Hepatocyte (in vitro differentiated cells): Measurements from ENCODE around the gene YOD1. TPM values are rescaled to one million over a fixed set of nuclear protein-coding genes. Genes with fewer than 3 reads are reported as not detected.

Experiments used
- DNase-seq: peaks from one replicate; pipeline ENCODE4 v3.0.0-alpha.2; 2016; ENCODE audit warnings: low spot score
- H2AFZ ChIP-seq: fragments of 200-600 bp; sonication (generic); 2 replicates; pipeline ENCODE4 v1.6.0; 2016; ENCODE audit warnings: antibody characterized with exemption, mild to moderate bottlenecking
- H3K27ac ChIP-seq: fragments of 200-600 bp; sonication (generic); 2 replicates; pipeline ENCODE4 v1.5.1; 2016; ENCODE audit warnings: mild to moderate bottlenecking
- H3K27me3 ChIP-seq: fragments of 200-600 bp; sonication (generic); 2 replicates; pipeline ENCODE4 v1.6.1; 2016
- H3K36me3 ChIP-seq: fragments of 200-600 bp; sonication (generic); replicated peaks from 2 replicates; pipeline ENCODE4 v1.5.1; 2016; ENCODE audit warnings: low read depth; ENCODE audit not compliant: insufficient read depth
- H3K4me1 ChIP-seq: fragments of 200-600 bp; sonication (generic); 2 replicates; pipeline ENCODE4 v1.5.1; 2016; ENCODE audit warnings: mild to moderate bottlenecking, moderate library complexity; ENCODE audit not compliant: insufficient read depth
- H3K4me2 ChIP-seq: fragments of 200-600 bp; sonication (generic); 2 replicates; pipeline ENCODE4 v1.6.0; 2016
- H3K4me3 ChIP-seq: fragments of 200-600 bp; sonication (generic); 2 replicates; pipeline ENCODE4 v1.5.1; 2016; ENCODE audit warnings: mild to moderate bottlenecking
- H3K79me2 ChIP-seq: fragments of 200-600 bp; sonication (generic); 2 replicates; pipeline ENCODE4 v1.6.0; 2017; ENCODE audit warnings: mild to moderate bottlenecking
- H3K9me2 ChIP-seq: fragments of 200-600 bp; sonication (generic); replicated peaks from 2 replicates; pipeline ENCODE4 v1.6.0; 2017; ENCODE audit warnings: mild to moderate bottlenecking; ENCODE audit not compliant: insufficient read depth
- H3K9me3 ChIP-seq: fragments of 200-600 bp; sonication (generic); 2 replicates; pipeline ENCODE4 v1.5.1; 2016; ENCODE audit warnings: low read depth, mild to moderate bottlenecking
- H4K20me1 ChIP-seq: fragments of 200-600 bp; sonication (generic); 2 replicates; pipeline ENCODE4 v1.6.0; 2016; ENCODE audit warnings: mild to moderate bottlenecking; ENCODE audit not compliant: insufficient read depth, poor library complexity, severe bottlenecking
- CTCF ChIP-seq: fragments of 200-600 bp; sonication (generic); IDR thresholded peaks from 2 replicates; pipeline ENCODE4 v1.5.1; 2016; ENCODE audit warnings: antibody characterized with exemption, mild to moderate bottlenecking; ENCODE audit not compliant: poor library complexity
- EZH2 ChIP-seq: fragments of 200-600 bp; sonication (generic); IDR thresholded peaks from 2 replicates; pipeline ENCODE4 v1.6.1; 2016; ENCODE audit warnings: antibody characterized with exemption, mild to moderate bottlenecking, borderline replicate concordance
- EZH2phosphoT487 ChIP-seq: fragments of 200-600 bp; sonication (generic); IDR thresholded peaks from one replicate; pipeline ENCODE4 v1.6.1; 2018; ENCODE audit warnings: antibody characterized with exemption, mild to moderate bottlenecking, low read depth, moderate library complexity; ENCODE audit not compliant: unreplicated experiment, severe bottlenecking
- WGBS: methylation state at CpG from one replicate; pipeline ENCODE4 v1.1.6; 2016; ENCODE audit warnings: low lambda C conversion rate; ENCODE audit errors: missing lambda C conversion rate; 5-methylcytosine and 5-hydroxymethylcytosine counted together
- polyA plus RNA-seq: library from polyadenylated mRNA; unstranded; fragments of >200 nt; fragmentation: Nextera tagmentation; extraction: Ambion mirVana; gene quantifications from 2 replicates; pipeline ENCODE4 v1.2.1, GENCODE V29; 2016
- total RNA-seq: library from RNA; depleted of rRNA; stranded (reverse); fragments of >200 nt; gene quantifications from 2 replicates; pipeline ENCODE4 v1.2.3, GENCODE V29; 2014

The YOD1 gene
- total and polyA plus RNA-seq, 2 experiments from 2014 or later = 4.5 to 25.7 TPM

- H3K79me2 ChIP-seq = no peaks in the 10 kb centered on the region
- no peaks in the 10 kb centered on the region for H3K27me3 ChIP-seq
- H3K4me1 ChIP-seq = no peaks in the 10 kb centered on the region
- no peak overlapping the region for H3K4me3 ChIP-seq
- no peaks in the 10 kb centered on the region for H3K9me3 ChIP-seq
- H3K9me2 ChIP-seq = no peaks in the 10 kb centered on the region
- no peaks in the 10 kb centered on the region for H3K36me3 ChIP-seq
- no peak overlapping the region for H3K27ac ChIP-seq
- H4K20me1 ChIP-seq = no peaks in the 10 kb centered on the region
- TF ChIP-seq EZH2phosphoT487 (no peak), EZH2 (no peak), CTCF (no peak)
- WGBS = 92% methylated on average over 6 of the region's 6 CpGs
- no peak for DNase-seq
- no peak overlapping the region for H2AFZ ChIP-seq
- H3K4me2 ChIP-seq = no peak overlapping the region
Observed at GRCh38 chr1:207071426-207071825, 20.4 kb upstream of the YOD1 start.

- 99% methylated on average over 4 of the region's 4 CpGs for WGBS
- Histone ChIP-seq H3K4me3 (no peak overlapping the region), H3K79me2 (no peaks in the 10 kb centered on the region), H4K20me1 (no peaks in the 10 kb centered on the region), H3K27me3 (no peaks in the 10 kb centered on the region), H2AFZ (no peak overlapping the region), H3K36me3 (no peaks in the 10 kb centered on the region), H3K27ac (no peak overlapping the region), H3K4me2 (no peak overlapping the region), H3K9me2 (no peaks in the 10 kb centered on the region), H3K9me3 (no peaks in the 10 kb centered on the region), H3K4me1 (no peaks in the 10 kb centered on the region)
- DNase-seq = no peak
- TF ChIP-seq EZH2 (no peak), EZH2phosphoT487 (no peak), CTCF (no peak)
Observed at GRCh38 chr1:207070811-207071210, 19.8 kb upstream of the YOD1 start.

GRCh38 chr1:207069858-207070506 lies 19.0 kb upstream of the YOD1 start:
- TF ChIP-seq EZH2phosphoT487 (no peak), EZH2 (no peak), CTCF (no peak)
- Histone ChIP-seq H3K36me3 (no peaks in the 10 kb centered on the region), H3K27ac (no peak overlapping the region), H3K9me2 (no peaks in the 10 kb centered on the region), H3K27me3 (no peaks in the 10 kb centered on the region), H3K4me2 (no peak overlapping the region), H3K79me2 (no peaks in the 10 kb centered on the region), H3K9me3 (no peaks in the 10 kb centered on the region), H2AFZ (no peak overlapping the region), H4K20me1 (no peaks in the 10 kb centered on the region), H3K4me3 (no peak overlapping the region), H3K4me1 (no peaks in the 10 kb centered on the region)
- WGBS = 95% methylated on average over 5 of the region's 5 CpGs
- DNase-seq = no peak

- no peak for DNase-seq
- no peak for TF ChIP-seq EZH2phosphoT487
- no peak for TF ChIP-seq CTCF
- TF ChIP-seq EZH2 = no peak
- Histone ChIP-seq H3K27me3 (no peaks in the 10 kb centered on the region), H3K79me2 (no peaks in the 10 kb centered on the region), H2AFZ (no peak overlapping the region), H3K9me3 (no peaks in the 10 kb centered on the region), H3K4me1 (no peaks in the 10 kb centered on the region), H4K20me1 (no peaks in the 10 kb centered on the region), H3K4me2 (no peak overlapping the region), H3K4me3 (no peak overlapping the region), H3K9me2 (no peaks in the 10 kb centered on the region), H3K36me3 (no peaks in the 10 kb centered on the region), H3K27ac (no peak overlapping the region)
- WGBS = 98% methylated on average over 3 of the region's 3 CpGs
Observed at GRCh38 chr1:207069061-207069460, 18.1 kb upstream of the YOD1 start.
